SK-N-SH (cell line): Measurements from ENCODE around the gene C10orf67. TPM values are rescaled to one million over a fixed set of nuclear protein-coding genes. Genes with fewer than 3 reads are reported as not detected.

Experiments used
- CTCF ChIA-PET: fragments of 300-600, 350-600 bp; formaldehyde crosslinking; extraction: SDS; loops from one replicate; lab custom pipeline; 2021; lab: Yijun Ruan, JAX
- POLR2A ChIA-PET: fragments of 350-600 bp; sonication (Branson Sonifier 250); formaldehyde crosslinking; extraction: SDS; loops from one replicate; lab custom pipeline; 2020; ENCODE audit warnings: antibody characterized with exemption, inconsistent platforms; lab: Yijun Ruan, JAX
- DNase-seq: peaks from one replicate; pipeline ENCODE4 v3.0.0; 2012
- H2AFZ ChIP-seq: fragments of 200-600 bp; sonication (generic); 2 replicates; pipeline ENCODE4 v1.8.1; 2016; ENCODE audit warnings: antibody characterized with exemption, mild to moderate bottlenecking, low read depth
- H3F3A ChIP-seq: fragments of 200-600 bp; sonication (generic); replicated peaks from 2 replicates; pipeline ENCODE3; 2016; ENCODE audit warnings: antibody characterized with exemption, mild to moderate bottlenecking; ENCODE audit not compliant: insufficient read depth
- H3K27ac ChIP-seq, 2 experiments: fragments of 200-500 bp in 1 of 2; fragments of 200-600 bp in 1 of 2; sonication (Bioruptor generic) in 1 of 2; sonication (generic), shearing (Covaris generic) in 1 of 2; 2 replicates each; pipeline versions ENCODE4 v1.5.1 to v1.6.1; 2014 to 2016; ENCODE audit warnings: low read depth in 2 of 2, inconsistent platforms in 1 of 2, low read length in 1 of 2, mild to moderate bottlenecking in 1 of 2, mixed read lengths in 1 of 2
- H3K27me3 ChIP-seq: fragments of 200-600 bp; sonication (generic), shearing (Covaris generic); 2 replicates; pipeline ENCODE4 v1.6.1; 2016; ENCODE audit warnings: mixed run types; ENCODE audit not compliant: insufficient read depth
- H3K36me3 ChIP-seq, 2 experiments: fragments of 200-500 bp in 1 of 2; fragments of 200-600 bp in 1 of 2; sonication (Bioruptor generic) in 1 of 2; sonication (generic) in 1 of 2; replicated peaks in 1 of 2; 2 replicates each; pipeline versions ENCODE3 to v1.5.1; 2014 to 2016; ENCODE audit warnings: low read length in 1 of 2, mild to moderate bottlenecking in 1 of 2; ENCODE audit not compliant: insufficient read depth in 2 of 2, control insufficient read depth in 1 of 2
- H3K4me1 ChIP-seq, 2 experiments: fragments of 200-500 bp in 1 of 2; fragments of 200-600 bp in 1 of 2; sonication (Bioruptor generic) in 1 of 2; sonication (generic), shearing (Covaris generic) in 1 of 2; 2 replicates each; pipeline versions ENCODE4 v1.5.1 to v1.6.1; 2014 to 2016; ENCODE audit warnings: low read depth in 1 of 2, low read length in 1 of 2, mixed run types in 1 of 2; ENCODE audit not compliant: insufficient read depth in 2 of 2, control insufficient read depth in 1 of 2
- H3K4me2 ChIP-seq: fragments of 200-600 bp; sonication (generic), shearing (Covaris generic); 2 replicates; pipeline ENCODE4 v1.6.1; 2017; ENCODE audit warnings: mixed run types
- H3K4me3 ChIP-seq, 2 experiments: fragments of 200-500 bp in 1 of 2; fragments of 200-600 bp in 1 of 2; sonication (Bioruptor generic) in 1 of 2; sonication (generic), shearing (Covaris generic) in 1 of 2; 2 replicates each; pipeline versions ENCODE4 v1.5.1 to v1.8.1; 2014 to 2016; ENCODE audit warnings: low read depth in 2 of 2, inconsistent platforms in 1 of 2, low read length in 1 of 2, mild to moderate bottlenecking in 1 of 2, mixed read lengths in 1 of 2, moderate library complexity in 1 of 2
- H3K79me2 ChIP-seq: fragments of 200-600 bp; sonication (generic); 2 replicates; pipeline ENCODE4 v1.8.1; 2017; ENCODE audit warnings: mild to moderate bottlenecking; ENCODE audit not compliant: insufficient read depth
- H3K9ac ChIP-seq: fragments of 200-600 bp; sonication (generic); 2 replicates; pipeline ENCODE4 v1.6.1; 2017; ENCODE audit warnings: mixed run types
- H3K9me2 ChIP-seq: fragments of 200-600 bp; sonication (generic); 2 replicates; pipeline ENCODE4 v1.6.1; 2017; ENCODE audit warnings: mixed run types
- H3K9me3 ChIP-seq: fragments of 200-600 bp; sonication (generic); 2 replicates; pipeline ENCODE4 v1.6.1; 2017; ENCODE audit warnings: mixed run types, mild to moderate bottlenecking, moderate library complexity
- H4K20me1 ChIP-seq: fragments of 200-600 bp; sonication (generic); 2 replicates; pipeline ENCODE4 v1.6.1; 2017; ENCODE audit warnings: mild to moderate bottlenecking, mixed run types; ENCODE audit not compliant: insufficient read depth
- CHD2 ChIP-seq: fragments of 150-350 bp; IDR thresholded peaks from 2 replicates; pipeline ENCODE4 v1.6.1; 2018; ENCODE audit warnings: low read length; ENCODE audit not compliant: partially characterized antibody
- EP300 ChIP-seq, 2 experiments: IDR thresholded peaks; 2 replicates each; pipeline versions ENCODE4 v1.4.0 to v1.6.1; 2012; ENCODE audit warnings: borderline replicate concordance in 1 of 2, low read depth in 1 of 2, low read length in 1 of 2
- FOSL2 ChIP-seq: IDR thresholded peaks from 2 replicates; pipeline ENCODE4 v1.4.0; 2012; ENCODE audit warnings: low read depth, mild to moderate bottlenecking, moderate library complexity, borderline replicate concordance
- FOXM1 ChIP-seq: IDR thresholded peaks from 2 replicates; pipeline ENCODE4 v1.4.0; 2012; ENCODE audit warnings: low read depth, mild to moderate bottlenecking
- IRF3 ChIP-seq: fragments of 150-350 bp; IDR thresholded peaks from 2 replicates; pipeline ENCODE4 v1.6.1; 2016; ENCODE audit warnings: mild to moderate bottlenecking, low read depth, low read length
- POLR2AphosphoS5 ChIP-seq: IDR thresholded peaks from 2 replicates; pipeline ENCODE4 v1.6.1; 2012; ENCODE audit warnings: low read depth, low read length
- REST ChIP-seq: IDR thresholded peaks from 2 replicates; pipeline ENCODE4 v1.6.1; 2012; ENCODE audit warnings: mild to moderate bottlenecking, low read depth, low read length, moderate library complexity
- SIN3A ChIP-seq: IDR thresholded peaks from 2 replicates; pipeline ENCODE4 v1.6.1; 2012; ENCODE audit warnings: low read depth, mild to moderate bottlenecking, low read length, moderate library complexity, borderline replicate concordance
- TAF1 ChIP-seq: IDR thresholded peaks from 2 replicates; pipeline ENCODE4 v1.6.1; 2012; ENCODE audit warnings: low read depth, mild to moderate bottlenecking, low read length, moderate library complexity, borderline replicate concordance
- TCF12 ChIP-seq: IDR thresholded peaks from 2 replicates; pipeline ENCODE4 v1.4.0; 2012
- TEAD4 ChIP-seq: IDR thresholded peaks from 2 replicates; pipeline ENCODE4 v1.4.0; 2012; ENCODE audit warnings: mild to moderate bottlenecking, borderline replicate concordance; ENCODE audit not compliant: insufficient read depth
- USF1 ChIP-seq: IDR thresholded peaks from 2 replicates; pipeline ENCODE4 v1.4.0; 2012; ENCODE audit warnings: low read depth, borderline replicate concordance
- USF2 ChIP-seq: fragments of 150-350 bp; IDR thresholded peaks from 2 replicates; pipeline ENCODE4 v1.6.1; 2017; ENCODE audit warnings: antibody characterized with exemption, low read length, low read depth, borderline replicate concordance
- YY1 ChIP-seq: IDR thresholded peaks from 2 replicates; pipeline ENCODE4 v1.4.0; 2012; ENCODE audit warnings: low read depth, mild to moderate bottlenecking
- ZBTB33 ChIP-seq: IDR thresholded peaks from 2 replicates; pipeline ENCODE4 v1.4.0; 2012; ENCODE audit warnings: low read depth, borderline replicate concordance
- WGBS: methylation state at CpG from one replicate; pipeline ENCODE4 v1.1.6; 2017; ENCODE audit warnings: low lambda C conversion rate; 5-methylcytosine and 5-hydroxymethylcytosine counted together
- polyA plus RNA-seq, 3 experiments: library from polyadenylated mRNA; depleted of rRNA; stranded (reverse); fragments of >200 nt; gene quantifications; 2 replicates each; pipeline ENCODE4 v1.2.3, GENCODE V29; 2012

C10orf67 gene
- polyA plus RNA-seq, 1 of the 3 experiments (the other 2 are of a cell fraction): 0.97 TPM

- H4K20me1 ChIP-seq: no peaks in the 10 kb centered on the region
- no peaks in the 10 kb centered on the region for H3K9me2 ChIP-seq
- WGBS: 70% methylated on average over 7 of the region's 7 CpGs
- H3K4me1 ChIP-seq: peaks cover 0 to 18% of the 10 kb centered on the region in 2 experiments; a peak in 2 of 4 replicates
- H3K9ac ChIP-seq: no peak overlapping the region
- H3F3A ChIP-seq: peaks cover 12% of the 10 kb centered on the region
- no peaks in the 10 kb centered on the region for H3K9me3 ChIP-seq
- H3K36me3 ChIP-seq: peaks cover 0 to 5% of the 10 kb centered on the region in 2 experiments
- no peak overlapping the region for H2AFZ ChIP-seq
- POLR2A ChIA-PET: no interaction called here
- TF ChIP-seq IRF3 (no peak), FOXM1 (no peak), EP300 (IDR thresholded peaks at IDR 0.05; ENCODE audit: borderline replicate concordance in 1 of 2, low read depth in 1 of 2, low read length in 1 of 2) (no peak), USF2 (no peak), SIN3A (no peak), TAF1 (no peak), YY1 (no peak), TEAD4 (no peak), POLR2AphosphoS5 (no peak), CHD2 (no peak), FOSL2 (no peak), REST (no peak), TCF12 (no peak), ZBTB33 (no peak), USF1 (no peak)
- TF ChIP-seq, all 33 proteins: peak for 0
- Histone ChIP-seq H3K4me3 (no peak overlapping the region), H3K27me3 (no peaks in the 10 kb centered on the region), H3K4me2 (no peak overlapping the region), H3K79me2 (no peaks in the 10 kb centered on the region), H3K27ac (no peak overlapping the region)
- DNase-seq: no peak
- CTCF ChIA-PET: interaction anchor here (1.4 kb wide), 1 partner anchor 16 kb away, joined by 5 read pairs; no protein-coding TSS in a partner anchor
Observed at GRCh38 chr10:23330948-23331347, 13.6 kb downstream of the C10orf67 start.
